ENCODE measurements around the gene WASF2. TPM values are rescaled to one million over a fixed set of nuclear protein-coding genes. Genes with fewer than 3 reads are reported as not detected.

The WASF2 gene
- total and polyA plus RNA-seq, 2 of the 13 experiments (the other 11 are each of a cell fraction or from before 2014, with no cell fraction given) = 10.4 to 27.7 TPM

- no peak overlapping the region for H2AFZ ChIP-seq (ENCODE audit: low read length)
- H3K4me1 ChIP-seq (ENCODE audit: insufficient read depth, low read length) = peaks cover 38% of the 10 kb centered on the region
- H3K27ac ChIP-seq (ENCODE audit: extremely low read length, insufficient read depth, low read length) = no peak overlapping the region
- POLR2A ChIA-PET = no interaction called here
- WGBS (ENCODE audit: low lambda C conversion rate) = 91% methylated on average over 2 of the region's 2 CpGs
- H3K4me3 ChIP-seq (replicated peaks in 1 of 3; ENCODE audit: insufficient read depth in 1 of 3, low read depth in 2 of 3, low read length in 3 of 3) = no peak overlapping the region
- FAIRE-seq (no peak), ATAC-seq (no peak), DNase-seq (ENCODE audit: low spot score) (no peak)
- no peaks in the 10 kb centered on the region for H3K27me3 ChIP-seq (ENCODE audit: control insufficient read depth in 1 of 2, insufficient read depth in 2 of 2, low read length in 2 of 2)
- H3K4me2 ChIP-seq (ENCODE audit: low read depth, low read length) = no peak overlapping the region
- BruUV-seq (replicated peaks) = no TSS peak
- peaks cover 14% of the 10 kb centered on the region for H3K79me2 ChIP-seq (ENCODE audit: insufficient read depth, low read length)
- peaks cover 16 to 40% of the 10 kb centered on the region in 2 experiments for H3K36me3 ChIP-seq (replicated peaks in 1 of 2; ENCODE audit: control insufficient read depth in 1 of 2, insufficient read depth in 2 of 2, low read length in 2 of 2)
- CTCF ChIA-PET (ENCODE audit: low intra/inter-chr PET ratio, low total read pairs) = no interaction called here
- no peak overlapping the region for H3K9ac ChIP-seq (ENCODE audit: insufficient read depth, low read depth, low read length)
- no peak for TF ChIP-seq PRMT3 (CRISPR knock-in tag; IDR thresholded peaks at IDR 0.05; ENCODE audit: borderline replicate concordance, low read depth)
- no peak for TF ChIP-seq ARHGAP35 (CRISPR knock-in tag; IDR thresholded peaks at IDR 0.05; ENCODE audit: borderline replicate concordance)
- TF ChIP-seq ZNF367 (CRISPR knock-in tag; IDR thresholded peaks at IDR 0.05; ENCODE audit: borderline replicate concordance) = no peak
- no peak for TF ChIP-seq ZNF761 (CRISPR knock-in tag; conservative IDR thresholded peaks at IDR 0.05)
- in situ Hi-C loops (cut with HindIII; ENCODE audit: extremely low pct_ligation_motif_present, low pct_unique_long_range_greater_than_20kb) = no loop called here
- intact Hi-C loops (cut with micrococcal nuclease; ENCODE audit: unreplicated experiment) = no loop called here
- no peaks in the 10 kb centered on the region for H3K9me3 ChIP-seq (ENCODE audit: low read length)
- H4K20me1 ChIP-seq (ENCODE audit: insufficient read depth, low read length) = peaks cover 4% of the 10 kb centered on the region
These were observed 62.6 kb downstream of the WASF2 start for GRCh38 chr1:27427329-27427728.

GRCh38 chr1:27423709-27424108 lies 66.3 kb downstream of the WASF2 start:
- Histone ChIP-seq H3K27ac (ENCODE audit: extremely low read length, insufficient read depth, low read length) (no peak overlapping the region), H3K4me3 (replicated peaks in 1 of 3; ENCODE audit: insufficient read depth in 1 of 3, low read depth in 2 of 3, low read length in 3 of 3) (no peak overlapping the region), H2AFZ (ENCODE audit: low read length) (no peak overlapping the region), H4K20me1 (ENCODE audit: insufficient read depth, low read length) (peaks cover 4% of the 10 kb centered on the region; the same call in 1 of the 2 replicates), H3K4me1 (ENCODE audit: insufficient read depth, low read length) (peaks cover 11% of the 10 kb centered on the region), H3K36me3 (replicated peaks in 1 of 2; ENCODE audit: control insufficient read depth in 1 of 2, insufficient read depth in 2 of 2, low read length in 2 of 2) (peaks cover 16 to 51% of the 10 kb centered on the region in 2 experiments), H3K9ac (ENCODE audit: insufficient read depth, low read depth, low read length) (no peak overlapping the region), H3K9me3 (ENCODE audit: low read length) (no peaks in the 10 kb centered on the region), H3K27me3 (ENCODE audit: control insufficient read depth in 1 of 2, insufficient read depth in 2 of 2, low read length in 2 of 2) (no peaks in the 10 kb centered on the region), H3K4me2 (ENCODE audit: low read depth, low read length) (no peak overlapping the region), H3K79me2 (ENCODE audit: insufficient read depth, low read length) (peaks cover 5% of the 10 kb centered on the region)
- DNase-seq (ENCODE audit: low spot score) = no peak
- in situ Hi-C loops (cut with HindIII; ENCODE audit: extremely low pct_ligation_motif_present, low pct_unique_long_range_greater_than_20kb) (no loop called here), intact Hi-C loops (cut with micrococcal nuclease; ENCODE audit: unreplicated experiment) (no loop called here)
- BruUV-seq (replicated peaks) = no TSS peak
- ChIA-PET POLR2A (no interaction called here), CTCF (ENCODE audit: low intra/inter-chr PET ratio, low total read pairs) (no interaction called here)
- no peak for TF ChIP-seq FOXO1 (CRISPR knock-in tag; IDR thresholded peaks at IDR 0.05)
- no peak for TF ChIP-seq AGO1 (IDR thresholded peaks at IDR 0.05; ENCODE audit: low read depth, low read length, poor library complexity, severe bottlenecking)
- no peak for TF ChIP-seq ZEB1 (IDR thresholded peaks at IDR 0.05; ENCODE audit: insufficient replicate concordance, low read depth)
- no peak for TF ChIP-seq TEAD2 (CRISPR knock-in tag; IDR thresholded peaks at IDR 0.05)
- TF ChIP-seq MAZ (IDR thresholded peaks at IDR 0.05; ENCODE audit: borderline replicate concordance, low read depth, low read length) = no peak
- no peak for TF ChIP-seq MAZ (CRISPR knock-in tag; IDR thresholded peaks at IDR 0.05; ENCODE audit: low read depth)
- no peak for TF ChIP-seq HOXA7 (CRISPR knock-in tag; IDR thresholded peaks at IDR 0.05)
- TF ChIP-seq RFX1 (IDR thresholded peaks at IDR 0.05) = no peak
- no peak for FAIRE-seq
- WGBS (ENCODE audit: low lambda C conversion rate) = 97% methylated on average over 4 of the region's 4 CpGs
- ATAC-seq = no peak
